GM18508 (cell line): ENCODE results near the gene TBL1XR1.
"Not testable (repeated sequence)": the region's sequence is repeated elsewhere in the genome, so short reads cannot be mapped to it uniquely, and the experiment has no call there.

Experiments used
- ATAC-seq: cut with Tn5 transposase; IDR thresholded peaks from one replicate; pipeline ENCODE4 v1.9.1; 2021; ENCODE audit warnings: moderate number of reproducible peaks; ENCODE audit not compliant: insufficient read depth, unreplicated experiment

The TBL1XR1 gene

GRCh38 chr3:177186306-177186705, 11.0 kb downstream of the TBL1XR1 start:
- no peak for ATAC-seq

GRCh38 chr3:177185035-177185574, 12.2 kb downstream of the TBL1XR1 start:
- ATAC-seq, result peak; percentile 26

GRCh38 chr3:177184602-177185001, 12.7 kb downstream of the TBL1XR1 start:
- ATAC-seq, result peak; percentile 85

GRCh38 chr3:177182352-177182751, 14.9 kb downstream of the TBL1XR1 start:
- no peak for ATAC-seq

- no peak for ATAC-seq
These were observed 15.9 kb downstream of the TBL1XR1 start for GRCh38 chr3:177181418-177181817.

GRCh38 chr3:177180506-177180905, 16.8 kb downstream of the TBL1XR1 start:
- ATAC-seq, result no peak

- ATAC-seq, result no peak
These were observed 17.8 kb downstream of the TBL1XR1 start for GRCh38 chr3:177179281-177180067.

GRCh38 chr3:177177749-177178221, 19.5 kb downstream of the TBL1XR1 start:
- ATAC-seq, result no peak

- no peak for ATAC-seq
These were observed 22.6 kb downstream of the TBL1XR1 start for GRCh38 chr3:177174607-177175170.

- ATAC-seq, result no peak
These were observed 27.2 kb downstream of the TBL1XR1 start for GRCh38 chr3:177169936-177170722.

GRCh38 chr3:177168431-177168830, 28.9 kb downstream of the TBL1XR1 start:
- ATAC-seq, result no peak

- ATAC-seq, result no peak
These were observed 34.5 kb downstream of the TBL1XR1 start for GRCh38 chr3:177162742-177163141.

- ATAC-seq, result not testable (repeated sequence)
These were observed 35.7 kb downstream of the TBL1XR1 start for GRCh38 chr3:177161603-177162002.

GRCh38 chr3:177158461-177158860, 38.8 kb downstream of the TBL1XR1 start:
- no peak for ATAC-seq

GRCh38 chr3:177157492-177157891, 39.8 kb downstream of the TBL1XR1 start:
- ATAC-seq, result no peak

- no peak for ATAC-seq
These were observed 42.5 kb downstream of the TBL1XR1 start for GRCh38 chr3:177154733-177155132.

- ATAC-seq, result no peak
These were observed 46.2 kb downstream of the TBL1XR1 start for GRCh38 chr3:177150970-177151627.

- ATAC-seq, result no peak
These were observed 46.9 kb downstream of the TBL1XR1 start for GRCh38 chr3:177150218-177150916.

- no peak for ATAC-seq
These were observed 48.2 kb downstream of the TBL1XR1 start for GRCh38 chr3:177149106-177149505.

GRCh38 chr3:177147790-177148189, 49.5 kb downstream of the TBL1XR1 start:
- no peak for ATAC-seq
